Measurements from ENCODE around the gene NCR3LG1. TPM values are rescaled to one million over a fixed set of nuclear protein-coding genes. Genes with fewer than 3 reads are reported as not detected.

The NCR3LG1 gene
- total and polyA plus RNA-seq, 2 of the 4 experiments (the other 2 are of a cell fraction) = 1.7 to 4.1 TPM

- no peak overlapping the region for H3K23ac ChIP-seq (ENCODE audit: low read depth, low read length)
Measured at GRCh38 chr11:17385926-17386325, 34.3 kb downstream of the NCR3LG1 start.

More at GRCh38 chr11:17385926-17386325, 34.3 kb downstream of the NCR3LG1 start:
- Histone ChIP-seq H2AK5ac (ENCODE audit: low read depth, low read length) (no peak overlapping the region), H3K9me3 (ENCODE audit: control insufficient read depth, insufficient read depth, low read length) (no peaks in the 10 kb centered on the region), H4K5ac (ENCODE audit: low read depth, low read length) (no peak overlapping the region), H3K9ac (ENCODE audit: low read depth, low read length) (no peak overlapping the region), H2AFZ (replicated peaks; ENCODE audit: low read length, poor library complexity) (peak overlapping the region; percentile 39), H3K79me1 (ENCODE audit: low read depth in 1 of 2, low read length in 2 of 2) (no peaks in the 10 kb centered on the region), H3K36me3 (ENCODE audit: control insufficient read depth, insufficient read depth, low read length) (no peaks in the 10 kb centered on the region), H3K27me3 (ENCODE audit: control insufficient read depth, insufficient read depth, low read length) (peaks cover 15% of the 10 kb centered on the region; the same call in 1 of the 2 replicates), H3K56ac (ENCODE audit: extremely low read depth, insufficient read depth, low read length) (no peak overlapping the region), H2BK5ac (ENCODE audit: low read depth, low read length, poor library complexity, severe bottlenecking) (no peak overlapping the region), H3K14ac (replicated peaks; ENCODE audit: low read depth, low read length) (no peak overlapping the region), H4K8ac (ENCODE audit: low read depth in 2 of 2, low read length in 2 of 2) (no peak overlapping the region), H2BK120ac (ENCODE audit: low read depth, low read length) (no peak overlapping the region), H2BK15ac (ENCODE audit: low read depth, low read length) (no peak overlapping the region), H3K4me2 (ENCODE audit: low read depth, low read length) (no peak overlapping the region), H4K91ac (ENCODE audit: insufficient read depth, low read depth, low read length) (no peak overlapping the region), H3K27ac (ENCODE audit: insufficient read depth, low read length) (no peak overlapping the region), H2AK9ac (replicated peaks; ENCODE audit: low read depth, low read length, poor library complexity) (no peak overlapping the region), H3K4ac (ENCODE audit: low read depth, low read length) (no peak overlapping the region), H2BK20ac (ENCODE audit: low read depth, low read length) (no peak overlapping the region), H4K20me1 (ENCODE audit: insufficient read depth, low read length) (no peaks in the 10 kb centered on the region), H3K9me1 (ENCODE audit: insufficient read depth, low read length) (peaks cover 20% of the 10 kb centered on the region), H3K4me3 (ENCODE audit: insufficient read depth, low read depth, low read length) (no peak overlapping the region), H3K18ac (ENCODE audit: low read depth, low read length) (no peak overlapping the region), H3K4me1 (ENCODE audit: control insufficient read depth, insufficient read depth, low read length) (peaks cover 5% of the 10 kb centered on the region)
- no TSS peak for BruUV-seq (replicated peaks)
- DNase-seq = no peak
- TF ChIP-seq CEBPB (IDR thresholded peaks at IDR 0.05; ENCODE audit: low read depth, low read length) = no peak
- TF ChIP-seq USF2 (IDR thresholded peaks at IDR 0.05; ENCODE audit: low read depth, low read length) = no peak
- no peak for TF ChIP-seq RCOR1 (IDR thresholded peaks at IDR 0.05; ENCODE audit: insufficient replicate concordance, low read length)
- TF ChIP-seq SMC3 (IDR thresholded peaks at IDR 0.05; ENCODE audit: low read depth, low read length) = no peak
- no peak for TF ChIP-seq POLR2A (IDR thresholded peaks at IDR 0.05; ENCODE audit: low read depth, low read length)
- TF ChIP-seq MAFK (IDR thresholded peaks at IDR 0.05; ENCODE audit: low read depth, low read length) = no peak
- TF ChIP-seq FOS (IDR thresholded peaks at IDR 0.05; ENCODE audit: low read depth, low read length) = no peak
- TF ChIP-seq CTCF (conservative IDR thresholded peaks at IDR 0.05; ENCODE audit: low read depth, low read length) = no peak
- no peak for TF ChIP-seq RAD21 (IDR thresholded peaks at IDR 0.05; ENCODE audit: low read length)
- no peak for TF ChIP-seq NFE2L2 (IDR thresholded peaks at IDR 0.05; ENCODE audit: low read depth, low read length)
- no peak for TF ChIP-seq BHLHE40 (IDR thresholded peaks at IDR 0.05; ENCODE audit: low read depth, low read length)
- no peak for TF ChIP-seq MAZ (IDR thresholded peaks at IDR 0.05; ENCODE audit: borderline replicate concordance, low read depth, low read length)
- TF ChIP-seq MXI1 (IDR thresholded peaks at IDR 0.05; ENCODE audit: borderline replicate concordance, low read depth, low read length) = no peak
- 57% methylated on average over 1 of the region's 6 CpGs; no CpG with 5 or more reads in 1 of the 2 experiments for WGBS, 2 experiments (ENCODE audit: extremely low coverage in 2 of 2, insufficient read length in 1 of 2)
- intact Hi-C loops (cut with micrococcal nuclease) = no loop called here
- dilution Hi-C loops (cut with HindIII; ENCODE audit: low sequenced_read_pairs, unreplicated experiment) = no loop called here
- CTCF ChIA-PET = interaction anchor here (1.2 kb wide), 1 partner anchor 156 kb away, joined by 3 read pairs; no protein-coding TSS in a partner anchor
- in situ Hi-C loops (cut with MboI; ENCODE audit: low sequenced_read_pairs) = no loop called here
- ATAC-seq (ENCODE audit: low read depth) = no peak
- POLR2A ChIA-PET (ENCODE audit: unreplicated experiment) = no interaction called here
